ENCODE data around the gene CDK18. TPM values are rescaled to one million over a fixed set of nuclear protein-coding genes. Genes with fewer than 3 reads are reported as not detected.
A peak's percentile ranks its signal among the peaks of the same experiment; 100 is the strongest.

CDK18 gene
- total and polyA plus RNA-seq, 2 donors from 2014 or later = 25.7 to 36.3 TPM

DNA sequence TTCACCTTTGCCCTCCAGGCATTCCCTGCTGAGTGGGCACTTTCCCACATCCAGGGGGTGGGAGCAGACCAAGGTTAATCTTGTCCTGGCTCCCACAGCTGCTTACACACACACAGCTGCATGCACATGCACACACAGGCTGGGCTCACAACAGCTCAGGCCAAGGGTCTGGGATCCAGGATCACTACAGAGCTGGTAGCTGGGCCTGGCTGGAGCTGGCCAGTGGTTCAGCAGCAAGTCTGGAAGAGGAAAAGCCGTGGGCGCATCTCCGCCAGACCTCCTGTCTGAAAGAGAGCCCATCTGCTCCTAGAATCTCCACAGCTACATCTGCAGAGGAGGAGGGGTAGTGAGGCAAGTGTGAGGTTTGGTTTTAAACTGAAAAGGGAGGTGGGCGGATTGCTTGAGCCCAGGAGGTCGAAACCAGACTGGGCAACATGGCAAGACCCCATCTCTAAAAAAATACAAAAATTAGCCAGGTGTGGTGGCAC, 3.8 kb downstream of the CDK18 start:
- Histone ChIP-seq H3K27ac (ENCODE audit: low read depth in 2 of 2, low read length in 2 of 2) (peak overlapping the region; percentile 13 to 45), H3K27me3 (ENCODE audit: control insufficient read depth, insufficient read depth, low read length) (no peaks in the 10 kb centered on the region), H3K36me3 (ENCODE audit: control insufficient read depth in 2 of 3, insufficient read depth in 3 of 3, low read length in 3 of 3) (no peaks in the 10 kb centered on the region), H3K9me3 (ENCODE audit: control insufficient read depth in 2 of 3, insufficient read depth in 1 of 3, low read length in 3 of 3) (no peaks in the 10 kb centered on the region), H3K9ac (ENCODE audit: low read length in 3 of 3) (no peak overlapping the region), H3K4me3 (ENCODE audit: low read length in 3 of 3) (no peak overlapping the region), H3K4me1 (ENCODE audit: control insufficient read depth in 2 of 3, insufficient read depth in 2 of 3, low read depth in 1 of 3, low read length in 3 of 3) (peaks cover 0 to 28% (median 18%) of the 10 kb centered on the region in 3 donors)
- FAIRE-seq (no peak), DNase-seq (peak in 2 of 5 donors; percentile 41 to 60)
- intact Hi-C loops (cut with DNase I) = no loop called here
- TF ChIP-seq, protein P1, sequence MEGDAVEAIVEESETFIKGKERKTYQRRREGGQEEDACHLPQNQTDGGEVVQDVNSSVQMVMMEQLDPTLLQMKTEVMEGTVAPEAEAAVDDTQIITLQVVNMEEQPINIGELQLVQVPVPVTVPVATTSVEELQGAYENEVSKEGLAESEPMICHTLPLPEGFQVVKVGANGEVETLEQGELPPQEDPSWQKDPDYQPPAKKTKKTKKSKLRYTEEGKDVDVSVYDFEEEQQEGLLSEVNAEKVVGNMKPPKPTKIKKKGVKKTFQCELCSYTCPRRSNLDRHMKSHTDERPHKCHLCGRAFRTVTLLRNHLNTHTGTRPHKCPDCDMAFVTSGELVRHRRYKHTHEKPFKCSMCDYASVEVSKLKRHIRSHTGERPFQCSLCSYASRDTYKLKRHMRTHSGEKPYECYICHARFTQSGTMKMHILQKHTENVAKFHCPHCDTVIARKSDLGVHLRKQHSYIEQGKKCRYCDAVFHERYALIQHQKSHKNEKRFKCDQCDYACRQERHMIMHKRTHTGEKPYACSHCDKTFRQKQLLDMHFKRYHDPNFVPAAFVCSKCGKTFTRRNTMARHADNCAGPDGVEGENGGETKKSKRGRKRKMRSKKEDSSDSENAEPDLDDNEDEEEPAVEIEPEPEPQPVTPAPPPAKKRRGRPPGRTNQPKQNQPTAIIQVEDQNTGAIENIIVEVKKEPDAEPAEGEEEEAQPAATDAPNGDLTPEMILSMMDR (IDR thresholded peaks at IDR 0.05; ENCODE audit: borderline replicate concordance, extremely low read depth, insufficient read depth) = no peak

DNA sequence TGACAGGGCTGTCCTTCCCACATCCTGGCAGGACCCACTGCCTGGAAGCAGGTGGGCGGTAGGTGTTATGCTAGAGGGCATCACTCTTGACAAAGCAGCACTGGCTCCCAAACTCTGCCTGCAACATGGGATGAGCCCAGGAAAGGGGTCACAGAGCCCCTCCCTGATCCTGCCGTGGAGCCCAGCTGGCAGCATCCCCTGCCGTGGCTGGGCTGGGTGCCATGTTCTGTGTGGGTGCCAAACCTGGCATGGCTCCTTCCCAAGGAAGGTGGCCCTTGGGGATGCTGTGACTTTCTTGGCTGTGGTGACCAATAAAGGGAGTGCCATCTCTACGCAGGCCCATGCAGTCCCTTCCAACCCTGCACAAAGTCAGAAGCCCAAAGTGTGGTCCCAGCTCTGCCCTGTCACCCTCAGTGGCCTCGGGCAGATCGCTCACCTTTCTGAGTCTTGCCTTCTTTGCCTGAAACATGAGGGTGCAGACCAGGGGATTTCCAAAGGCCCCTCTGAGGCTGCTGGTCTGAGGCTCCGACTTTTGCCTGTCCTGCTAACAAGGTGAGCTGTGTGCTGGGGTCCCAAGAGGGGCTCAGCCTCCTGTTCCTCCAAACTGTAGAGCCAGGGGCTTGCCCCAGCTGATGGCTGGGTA, 6.0 kb downstream of the CDK18 start:
- no peak for FAIRE-seq

DNA sequence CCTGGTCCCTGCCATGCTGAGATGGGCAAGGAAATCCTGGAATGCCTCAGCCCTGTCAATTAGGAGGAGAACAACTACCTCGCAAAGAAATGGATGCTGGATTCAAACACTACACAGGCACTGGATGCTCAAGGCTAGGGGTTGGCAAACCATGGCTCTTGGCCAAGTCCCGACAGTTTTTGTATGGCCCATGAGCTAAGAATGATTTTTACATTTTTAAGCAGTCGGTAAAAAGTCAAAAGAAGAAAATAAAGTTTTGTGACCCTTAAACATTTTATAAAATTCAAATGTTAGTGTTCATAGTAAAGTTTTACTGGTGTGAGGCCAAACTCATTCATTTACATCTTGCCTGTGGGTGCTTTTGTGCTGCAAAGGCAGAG, 6.5 kb downstream of the CDK18 start:
- TF ChIP-seq, protein P1 (IDR thresholded peaks at IDR 0.05; ENCODE audit: borderline replicate concordance, extremely low read depth, insufficient read depth) = no peak
- Histone ChIP-seq H3K36me3 (ENCODE audit: control insufficient read depth in 2 of 3, insufficient read depth in 3 of 3, low read length in 3 of 3) (no peaks in the 10 kb centered on the region), H3K27ac (ENCODE audit: low read depth in 2 of 2, low read length in 2 of 2) (no peak overlapping the region), H3K4me3 (ENCODE audit: low read length in 3 of 3) (no peak overlapping the region), H3K9ac (ENCODE audit: low read length in 3 of 3) (no peak overlapping the region), H3K9me3 (ENCODE audit: control insufficient read depth in 2 of 3, insufficient read depth in 1 of 3, low read length in 3 of 3) (no peaks in the 10 kb centered on the region), H3K27me3 (ENCODE audit: control insufficient read depth, insufficient read depth, low read length) (no peaks in the 10 kb centered on the region), H3K4me1 (ENCODE audit: control insufficient read depth in 2 of 3, insufficient read depth in 2 of 3, low read depth in 1 of 3, low read length in 3 of 3) (peaks cover 0 to 37% (median 22%) of the 10 kb centered on the region in 3 donors)
- intact Hi-C loops (cut with DNase I) = no loop called here
- DNase-seq (no peak), FAIRE-seq (no peak)

More for the DNA sequence above, 6.0 kb downstream of the CDK18 start:
- Histone ChIP-seq H3K27ac (ENCODE audit: low read depth in 2 of 2, low read length in 2 of 2) (no peak overlapping the region), H3K9me3 (ENCODE audit: control insufficient read depth in 2 of 3, insufficient read depth in 1 of 3, low read length in 3 of 3) (no peaks in the 10 kb centered on the region), H3K27me3 (ENCODE audit: control insufficient read depth, insufficient read depth, low read length) (no peaks in the 10 kb centered on the region), H3K36me3 (ENCODE audit: control insufficient read depth in 2 of 3, insufficient read depth in 3 of 3, low read length in 3 of 3) (no peaks in the 10 kb centered on the region), H3K4me3 (ENCODE audit: low read length in 3 of 3) (no peak overlapping the region), H3K9ac (ENCODE audit: low read length in 3 of 3) (no peak overlapping the region), H3K4me1 (ENCODE audit: control insufficient read depth in 2 of 3, insufficient read depth in 2 of 3, low read depth in 1 of 3, low read length in 3 of 3) (peaks cover 0 to 37% (median 22%) of the 10 kb centered on the region in 3 donors)
- DNase-seq = peak in 1 of 5 donors; percentile 53
- intact Hi-C loops (cut with DNase I) = no loop called here
- TF ChIP-seq, protein P1 (IDR thresholded peaks at IDR 0.05; ENCODE audit: borderline replicate concordance, extremely low read depth, insufficient read depth) = no peak
